T-helper 1 cell treated with Interleukin-12 subunit alpha and Interleukin-12 subunit beta and Interleukin-4 antibody, amounts not matched to agents 30 ng/mL and 1 ng/mL, for 36 hours (primary cell): ENCODE results near the gene GOLGA6L10. TPM values are rescaled to one million over a fixed set of nuclear protein-coding genes. Genes with fewer than 3 reads are reported as not detected.
"Not testable (repeated sequence)": the region's sequence is repeated elsewhere in the genome, so short reads cannot be mapped to it uniquely, and the experiment has no call there.

Source experiments
- intact Hi-C: fragments of 100-400 bp; cut with micrococcal nuclease; formaldehyde crosslinking; loops from one replicate; pipeline ENCODE4 v1.15.1; 2024
- total RNA-seq: library from RNA; stranded (reverse); gene quantifications from 2 replicates; pipeline ENCODE4 v1.2.3, GENCODE V29; 2022

GOLGA6L10 gene
- total RNA-seq, 1 donor from 2014 or later, result 0.37 TPM

- intact Hi-C loops, result not testable (repeated sequence)
Measured at GRCh38 chr15:82343851-82344250, 5.4 kb downstream of the GOLGA6L10 start.

DNA sequence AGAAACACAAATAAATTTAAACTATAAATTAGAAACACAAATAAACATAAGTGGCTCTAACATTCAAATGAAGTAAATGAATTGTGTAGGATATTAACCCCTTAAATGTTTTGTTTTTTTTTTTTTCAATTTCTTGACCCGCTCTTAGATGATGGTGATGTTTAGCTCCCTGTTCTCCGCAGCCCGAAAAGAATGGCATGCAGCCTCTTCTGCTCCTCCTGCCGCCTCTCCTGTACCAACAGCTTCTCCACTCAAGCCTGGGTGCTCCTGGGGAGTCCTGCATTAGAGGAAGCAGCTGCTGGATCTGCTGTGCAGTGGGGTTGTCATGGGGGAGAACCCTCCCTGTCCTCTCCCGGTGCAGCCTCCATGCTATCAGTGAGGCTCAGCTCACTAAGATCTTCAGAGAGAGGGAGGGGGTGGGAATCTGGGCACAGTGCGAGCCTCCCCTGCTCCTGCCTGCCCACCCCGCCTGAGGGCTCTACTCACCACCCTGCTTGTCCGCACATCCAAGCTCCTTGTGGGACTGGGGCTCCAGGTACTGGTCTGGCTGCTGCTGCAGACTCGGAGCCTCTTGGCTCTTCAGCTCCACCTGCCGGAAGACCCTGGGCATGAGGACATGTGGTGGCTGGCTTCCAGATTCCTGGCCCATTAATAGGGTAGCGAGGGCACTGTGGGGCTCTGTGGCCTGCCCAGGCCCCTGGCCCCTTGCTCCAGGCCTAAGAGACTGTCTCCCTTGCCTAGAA, 6.5 kb downstream of the GOLGA6L10 start:
- intact Hi-C loops, result not testable (repeated sequence)

- intact Hi-C loops, result not testable (repeated sequence)
Measured at GRCh38 chr15:82338573-82338972, 10.7 kb downstream of the GOLGA6L10 start.

GRCh38 chr15:82338053-82338452, 11.2 kb downstream of the GOLGA6L10 start:
- intact Hi-C loops, result not testable (repeated sequence)

GRCh38 chr15:82337051-82337450, 12.2 kb downstream of the GOLGA6L10 start:
- intact Hi-C loops, result not testable (repeated sequence)

GRCh38 chr15:82336180-82336647, 13.1 kb downstream of the GOLGA6L10 start:
- intact Hi-C loops, result not testable (repeated sequence)

DNA sequence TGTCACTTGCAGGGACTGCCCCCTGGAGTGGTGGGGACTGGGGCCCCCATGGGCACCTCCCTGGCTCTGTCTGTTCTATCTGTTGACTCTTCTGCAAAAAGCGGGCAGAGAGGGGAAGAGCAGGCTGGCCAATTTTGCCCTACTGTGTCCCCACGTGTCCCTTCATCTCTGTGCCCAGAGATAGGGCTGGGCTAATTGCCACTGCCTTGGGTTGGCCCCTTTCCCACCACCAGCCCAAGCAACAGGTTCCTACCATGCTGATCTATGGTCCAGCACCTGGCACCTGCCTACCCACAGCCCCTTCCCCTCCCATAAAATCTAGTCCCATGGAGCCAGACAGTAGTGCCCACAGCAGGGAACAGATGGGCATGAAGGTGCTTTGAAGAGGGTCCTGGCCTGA, 14.3 kb downstream of the GOLGA6L10 start:
- intact Hi-C loops, result not testable (repeated sequence)

DNA sequence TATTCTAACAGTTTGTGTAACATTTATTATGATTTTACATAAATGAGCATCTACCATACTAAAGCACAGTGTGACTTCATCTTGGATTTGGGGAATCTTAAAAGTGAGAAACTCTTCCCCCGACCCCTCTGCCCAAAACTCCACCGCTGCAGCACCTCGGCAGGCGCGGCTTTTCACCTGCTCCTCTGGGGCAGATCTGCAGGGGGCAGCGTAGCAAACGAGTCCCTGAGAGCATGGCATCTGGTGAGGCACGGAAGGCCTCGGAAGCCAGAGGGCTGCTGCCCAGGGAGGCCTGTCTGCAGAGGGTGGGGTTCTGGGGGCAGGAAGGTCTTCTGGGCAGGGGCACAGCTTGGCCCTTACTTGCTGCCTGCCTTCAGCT, 14.7 kb downstream of the GOLGA6L10 start:
- intact Hi-C loops, result not testable (repeated sequence)

GRCh38 chr15:82333603-82334553, 15.4 kb downstream of the GOLGA6L10 start:
- intact Hi-C loops, result not testable (repeated sequence)

DNA sequence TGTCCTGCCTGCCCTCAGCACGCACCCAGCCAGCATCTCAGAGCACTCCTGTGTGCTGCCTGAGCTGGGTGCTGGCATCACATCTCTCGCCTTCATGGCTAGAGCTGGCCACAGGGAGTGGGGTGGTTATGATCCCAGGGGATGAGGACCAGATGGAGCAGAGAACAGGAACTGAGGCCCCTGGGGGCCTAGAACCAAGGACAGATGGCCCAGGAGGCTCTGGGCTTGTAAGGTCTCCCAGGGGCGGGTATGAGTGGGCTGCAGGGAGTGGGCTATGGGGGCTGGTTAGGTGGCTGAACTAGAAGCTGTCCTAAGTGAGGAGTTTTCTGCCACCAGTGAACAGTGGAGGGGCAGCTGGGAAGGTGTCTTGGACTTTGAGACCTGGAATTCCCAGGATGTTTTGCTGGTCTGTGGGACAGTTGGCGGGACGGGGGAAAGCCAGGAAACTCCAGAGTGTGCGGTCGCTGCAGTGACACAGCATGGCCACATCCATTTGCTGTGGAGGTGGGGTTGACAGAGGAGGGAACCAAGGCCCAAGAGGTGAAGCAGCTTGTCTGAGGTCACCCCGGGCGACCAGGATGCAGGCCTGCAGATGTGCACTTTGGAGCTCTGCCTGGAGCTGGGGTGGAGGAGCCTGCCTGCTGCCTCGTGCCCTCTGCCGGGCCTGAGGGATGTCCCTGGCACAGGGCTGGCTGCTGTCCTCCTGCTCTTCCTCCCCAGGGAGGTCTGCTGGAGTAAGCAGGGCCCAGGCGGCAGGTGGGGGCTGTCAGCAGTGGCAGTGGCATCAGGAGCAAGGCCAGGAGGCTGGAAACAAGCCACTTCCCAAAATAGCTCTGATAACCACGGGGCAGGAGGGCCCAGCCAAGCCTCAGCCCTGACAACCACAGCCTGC, 16.3 kb downstream of the GOLGA6L10 start:
- intact Hi-C loops, result not testable (repeated sequence)

DNA sequence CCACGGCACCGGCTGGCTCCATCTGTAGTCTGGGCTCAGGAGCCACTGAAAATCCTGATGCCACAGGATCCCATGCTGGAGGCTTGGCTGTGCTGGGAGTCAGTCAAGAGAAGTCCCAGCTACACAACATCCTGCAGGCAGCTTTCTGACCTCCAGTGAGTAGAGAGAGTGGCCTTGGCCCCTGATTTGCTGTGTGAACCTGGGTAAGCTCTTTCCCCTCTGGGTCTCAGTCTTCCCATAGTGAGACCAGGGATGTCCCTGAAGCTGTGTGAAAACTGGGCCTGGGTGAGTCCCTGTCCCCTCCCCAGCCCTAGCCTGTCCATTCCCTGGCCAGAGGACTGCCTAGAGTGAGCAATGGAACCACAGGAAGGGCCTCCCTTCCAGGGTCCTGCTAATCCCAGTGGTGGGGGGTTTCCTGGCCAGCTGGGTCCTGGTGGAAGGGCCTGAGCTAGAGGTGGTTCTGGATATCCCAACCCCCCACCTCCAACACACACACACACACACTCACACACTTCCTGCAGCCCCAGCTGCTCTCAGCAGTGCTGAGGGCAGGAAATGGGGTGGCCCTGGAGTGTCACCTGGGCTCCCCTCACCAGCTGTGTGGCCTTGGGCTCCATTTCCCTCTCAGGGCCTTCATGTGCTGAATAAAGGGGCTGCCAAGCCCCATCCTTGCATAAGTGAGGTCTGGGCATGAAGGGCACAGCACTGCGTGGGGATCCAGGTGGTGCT, 17.5 kb downstream of the GOLGA6L10 start:
- intact Hi-C loops, result not testable (repeated sequence)

GRCh38 chr15:82330921-82331320, 18.4 kb downstream of the GOLGA6L10 start:
- intact Hi-C loops, result not testable (repeated sequence)

DNA sequence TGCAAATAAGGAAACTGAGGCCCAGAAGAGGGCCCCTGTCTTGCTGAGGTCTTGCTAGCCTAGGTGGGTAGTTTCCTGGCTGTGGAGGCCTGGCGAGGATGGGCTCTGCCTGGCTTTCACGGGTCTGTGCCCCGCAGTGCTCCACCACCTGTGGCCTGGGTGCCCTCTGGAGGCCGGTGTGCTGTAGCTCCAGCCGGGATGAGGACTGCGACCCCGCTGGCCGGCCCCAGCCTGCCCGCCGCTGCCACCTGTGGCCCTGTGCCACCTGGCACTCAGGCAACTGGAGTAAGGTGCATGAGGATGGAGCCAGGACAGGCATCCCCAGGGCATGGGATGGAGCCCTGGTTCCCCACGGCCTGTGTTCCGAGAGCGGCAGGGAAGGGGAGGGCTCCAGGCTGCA, 20.2 kb downstream of the GOLGA6L10 start:
- intact Hi-C loops, result not testable (repeated sequence)

DNA sequence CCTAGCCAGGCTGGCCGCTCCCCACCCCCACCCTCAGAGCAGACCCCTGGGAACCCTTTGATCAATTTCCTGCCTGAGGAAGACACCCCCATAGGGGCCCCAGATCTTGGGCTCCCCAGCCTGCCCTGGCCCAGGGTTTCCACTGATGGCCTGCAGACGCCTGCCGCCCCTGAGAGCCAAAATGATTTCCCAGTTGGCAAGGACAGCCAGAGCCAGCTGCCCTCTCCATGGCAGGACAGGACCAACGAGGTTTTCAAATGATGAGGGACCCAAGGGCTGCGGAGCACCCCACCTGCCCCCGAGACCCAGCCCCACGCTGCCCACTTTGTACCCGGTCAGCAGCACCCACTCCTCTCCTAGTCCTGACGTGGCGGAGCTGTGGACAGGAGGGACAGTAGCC, 21.9 kb downstream of the GOLGA6L10 start:
- intact Hi-C loops, result not testable (repeated sequence)

- intact Hi-C loops, result not testable (repeated sequence)
Measured at GRCh38 chr15:82326896-82327295, 22.4 kb downstream of the GOLGA6L10 start.

DNA sequence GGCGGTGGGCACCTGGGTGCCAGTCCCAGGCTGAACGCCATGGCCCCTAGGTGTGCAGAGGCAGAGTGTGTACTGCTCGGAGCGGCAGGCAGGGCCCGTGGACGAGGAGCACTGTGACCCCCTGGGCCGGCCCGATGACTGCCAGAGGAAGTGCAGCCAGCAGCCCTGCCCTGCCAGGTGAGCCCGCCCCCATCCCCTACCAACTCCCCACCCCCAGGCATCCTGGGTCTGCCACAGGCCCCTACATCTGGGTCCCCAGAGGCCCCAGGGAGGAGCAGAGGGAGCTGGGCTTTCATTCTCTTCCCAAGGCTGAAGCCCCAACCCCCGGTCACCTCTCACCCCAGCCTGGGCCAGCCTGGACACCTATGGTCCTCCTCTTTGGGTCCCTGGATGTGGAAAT, 23.6 kb downstream of the GOLGA6L10 start:
- intact Hi-C loops, result not testable (repeated sequence)

DNA sequence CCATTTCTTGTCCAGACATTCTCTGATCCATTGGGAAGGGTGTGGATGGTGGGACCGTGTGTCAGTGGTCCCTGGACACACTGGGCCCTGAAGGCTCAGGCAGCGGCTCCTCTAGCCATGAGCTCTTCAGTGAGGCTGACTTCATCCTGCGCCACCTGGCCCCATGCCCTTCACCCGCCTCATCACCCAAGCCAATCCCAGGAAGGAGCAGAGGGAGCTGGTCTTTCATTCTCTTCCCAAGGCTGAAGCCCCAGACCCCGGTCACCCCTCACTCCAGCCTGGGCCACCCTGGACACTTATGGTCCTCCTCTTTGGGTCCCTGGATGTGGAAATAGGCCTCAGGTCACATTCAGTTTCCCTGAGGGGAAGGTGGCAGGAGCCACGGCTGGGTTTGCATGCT, 24.4 kb downstream of the GOLGA6L10 start:
- intact Hi-C loops, result not testable (repeated sequence)

- intact Hi-C loops, result not testable (repeated sequence)
Measured at GRCh38 chr15:82322488-82322887, 26.8 kb downstream of the GOLGA6L10 start.

GRCh38 chr15:82320861-82321260, 28.4 kb downstream of the GOLGA6L10 start:
- intact Hi-C loops, result not testable (repeated sequence)

- intact Hi-C loops, result not testable (repeated sequence)
Measured at GRCh38 chr15:82319522-82320278, 29.6 kb downstream of the GOLGA6L10 start.
